Vagina (tissue), 2 donors: ENCODE measurements around the gene KAZALD1.

ENCODE experiments used
- CTCF ChIP-seq, 3 experiments: fragments of 450-650 bp in 2 of 3; fragments of 200-600 bp in 1 of 3; sonication (generic) in 1 of 3; IDR thresholded peaks; one replicate each; pipeline ENCODE4 v1.5.1; 2017 to 2019; ENCODE audit warnings: antibody characterized with exemption in 3 of 3, mild to moderate bottlenecking in 2 of 3, moderate library complexity in 2 of 3
- POLR2A ChIP-seq, 2 donors: fragments of 450-650 bp; IDR thresholded peaks; one replicate each; pipeline ENCODE4 v1.6.1; 2017; ENCODE audit warnings: antibody characterized with exemption in 2 of 2, mild to moderate bottlenecking in 2 of 2, moderate library complexity in 2 of 2
- POLR2AphosphoS5 ChIP-seq, 2 donors: sonication (generic); formaldehyde crosslinking; IDR thresholded peaks; one replicate each; pipeline ENCODE4 v1.9.0; 2017; ENCODE audit warnings: antibody characterized with exemption in 2 of 2, mild to moderate bottlenecking in 2 of 2, low read depth in 1 of 2; ENCODE audit not compliant: insufficient read depth in 1 of 2

GRCh38 chr10:101071885-101072433, 10.2 kb downstream of the KAZALD1 start:
- TF ChIP-seq CTCF (IDR thresholded peaks at IDR 0.05): no peak
- TF ChIP-seq POLR2A (IDR thresholded peaks at IDR 0.05): no peak
- TF ChIP-seq POLR2AphosphoS5 (IDR thresholded peaks at IDR 0.05; ENCODE audit: insufficient read depth in 1 of 2, low read depth in 1 of 2): no peak
